Heart left ventricle (tissue), 13 donors: ENCODE data around the gene NOTCH2.
"Not testable (repeated sequence)": the region's sequence is repeated elsewhere in the genome, so short reads cannot be mapped to it uniquely, and the experiment has no call there.

ENCODE experiments used
- CTCF ChIP-seq, 12 donors: fragments of 200-600 bp; sonication (generic) in 4 of 12; IDR thresholded peaks; one replicate each; pipeline versions ENCODE4 v1.5.0 to v1.8.0; 2018 to 2022; ENCODE audit warnings: antibody characterized with exemption in 12 of 12, mild to moderate bottlenecking in 5 of 12
- POLR2A ChIP-seq, 2 donors: fragments of 450-650 bp; IDR thresholded peaks; one replicate each; pipeline ENCODE4 v1.6.1; 2017; ENCODE audit warnings: antibody characterized with exemption in 2 of 2, mild to moderate bottlenecking in 2 of 2, moderate library complexity in 2 of 2
- donor health status: ischemic (EF 13 %, LVEDD 7.1; RV severe dilation, severe dysfunction).
- donor health status: DM: no; HTN: yes; CAD: no.
- donor health status: DM: no; HTN: no; CAD: no.
- donor health status: ischemic (EF 25% LVEDD 6.9; RV normal size, moderate dysfunction).
- donor health status: ischemic (EF 25% LVEDD 5.7; RV mildly dilated, moderate dysfunction).
- donor health status: ischemic (EF 35%, LVEDD 5.7; RV mildly dilated, moderate dysfunction).
- donor health status: nonischemic (EF 11% LVEDD 7.7; RV severe dilation, severe dysfunction).
- donor health status: DM: yes; HTN: yes; CAD: no.
- donor health status: PGD.
- donor health status: ischemic (EF 29% LVEDD 5.4; RV normal size, mild dysfunction).
- donor health status: nonischemic (EF 23%, LVEDD 6.1; RV moderate dilation, normal function).

GRCh38 chr1:120001035-120001434 is 68.4 kb downstream of the NOTCH2 start:
- not testable (repeated sequence) for TF ChIP-seq POLR2A, CTCF (IDR thresholded peaks at IDR 0.05)
